H9 (cell line): ENCODE measurements around the gene ISCU. TPM values are rescaled to one million over a fixed set of nuclear protein-coding genes. Genes with fewer than 3 reads are reported as not detected.

Experiments used
- DNase-seq: peaks from one replicate; pipeline ENCODE4 v3.0.0-alpha.2; 2017
- H2AFZ ChIP-seq: one replicate; pipeline ENCODE4 v1.6.1; 2013; ENCODE audit warnings: mild to moderate bottlenecking, low read length, control low read depth, moderate library complexity
- H2AK5ac ChIP-seq: 2 replicates; pipeline ENCODE4 v1.6.1; 2013; ENCODE audit warnings: low read length, control low read depth, mixed read lengths; ENCODE audit not compliant: insufficient read length
- H2BK120ac ChIP-seq: one replicate; pipeline ENCODE4 v1.6.1; 2013; ENCODE audit warnings: low read depth, mild to moderate bottlenecking, low read length, control low read depth, inconsistent platforms; ENCODE audit not compliant: poor library complexity, severe bottlenecking
- H2BK12ac ChIP-seq: 2 replicates; pipeline ENCODE4 v1.6.1; 2013; ENCODE audit warnings: low read length, control low read depth, mixed read lengths, low read depth; ENCODE audit not compliant: insufficient read length
- H2BK15ac ChIP-seq: 2 replicates; pipeline ENCODE4 v1.6.1; 2013; ENCODE audit warnings: low read depth, low read length, control low read depth
- H2BK20ac ChIP-seq: one replicate; pipeline ENCODE4 v1.6.1; 2013; ENCODE audit warnings: low read depth, mild to moderate bottlenecking, low read length, control low read depth, inconsistent platforms; ENCODE audit not compliant: poor library complexity, severe bottlenecking
- H2BK5ac ChIP-seq: 2 replicates; pipeline ENCODE4 v1.6.1; 2013; ENCODE audit warnings: low read length, control low read depth, mixed read lengths; ENCODE audit not compliant: insufficient read length
- H3K14ac ChIP-seq: 2 replicates; pipeline ENCODE4 v1.6.1; 2013; ENCODE audit warnings: low read length, control low read depth; ENCODE audit not compliant: insufficient read depth
- H3K18ac ChIP-seq: 2 replicates; pipeline ENCODE4 v1.6.1; 2013; ENCODE audit warnings: low read depth, mild to moderate bottlenecking, mixed read lengths, low read length, control low read depth; ENCODE audit not compliant: insufficient read length
- H3K23ac ChIP-seq: 2 replicates; pipeline ENCODE4 v1.6.1; 2013; ENCODE audit warnings: low read length, control low read depth, mixed read lengths, low read depth; ENCODE audit not compliant: insufficient read length
- H3K23me2 ChIP-seq: 2 replicates; pipeline ENCODE4 v1.6.1; 2013; ENCODE audit warnings: low read depth, mild to moderate bottlenecking, mixed read lengths, low read length, control low read depth; ENCODE audit not compliant: insufficient read length, poor library complexity, severe bottlenecking
- H3K27ac ChIP-seq: 2 replicates; pipeline ENCODE4 v1.5.1; 2013; ENCODE audit warnings: low read length, control low read depth, mixed read lengths, low read depth; ENCODE audit not compliant: insufficient read length
- H3K27me3 ChIP-seq: 2 replicates; pipeline ENCODE4 v1.6.1; 2013; ENCODE audit warnings: low read length, control low read depth, inconsistent platforms; ENCODE audit not compliant: insufficient read depth
- H3K4ac ChIP-seq: 2 replicates; pipeline ENCODE4 v1.6.1; 2013; ENCODE audit warnings: low read depth, mild to moderate bottlenecking, control low read depth, inconsistent platforms, low read length, moderate library complexity
- H3K4me1 ChIP-seq: 2 replicates; pipeline ENCODE4 v1.6.1; 2013; ENCODE audit warnings: low read length, control low read depth, inconsistent platforms; ENCODE audit not compliant: insufficient read depth
- H3K4me2 ChIP-seq: 2 replicates; pipeline ENCODE4 v1.6.1; 2013; ENCODE audit warnings: low read length, control low read depth, mixed read lengths; ENCODE audit not compliant: insufficient read length, insufficient read depth
- H3K56ac ChIP-seq: 2 replicates; pipeline ENCODE4 v1.6.1; 2013; ENCODE audit warnings: low read depth, mild to moderate bottlenecking, mixed read lengths, low read length, control low read depth; ENCODE audit not compliant: insufficient read length
- H3K79me1 ChIP-seq: 2 replicates; pipeline ENCODE4 v1.6.1; 2013; ENCODE audit warnings: low read depth, mild to moderate bottlenecking, moderate library complexity, low read length, control low read depth, inconsistent platforms; ENCODE audit not compliant: insufficient read depth, poor library complexity, severe bottlenecking
- H3K79me2 ChIP-seq: 2 replicates; pipeline ENCODE4 v1.6.1; 2013; ENCODE audit warnings: low read length, control low read depth, inconsistent platforms; ENCODE audit not compliant: insufficient read depth
- H3K9ac ChIP-seq: 2 replicates; pipeline ENCODE4 v1.6.1; 2013; ENCODE audit warnings: low read length, control low read depth, mixed read lengths; ENCODE audit not compliant: insufficient read length; ENCODE audit errors: extremely low read depth
- H3K9me3 ChIP-seq: one replicate; pipeline ENCODE4 v1.6.1; 2013; ENCODE audit warnings: low read depth, low read length, inconsistent platforms; ENCODE audit not compliant: control insufficient read depth
- H3T11ph ChIP-seq: one replicate; pipeline ENCODE4 v1.6.1; 2013; ENCODE audit warnings: mild to moderate bottlenecking, low read length, control low read depth, inconsistent platforms
- H4K20me1 ChIP-seq: one replicate; pipeline ENCODE4 v1.6.1; 2013; ENCODE audit not compliant: control insufficient read depth, insufficient read length, insufficient read depth
- H4K5ac ChIP-seq: 2 replicates; pipeline ENCODE4 v1.6.1; 2013; ENCODE audit warnings: low read depth, mild to moderate bottlenecking, mixed read lengths, low read length, control low read depth; ENCODE audit not compliant: insufficient read length
- H4K8ac ChIP-seq: replicated peaks from 2 replicates; pipeline ENCODE4 v1.6.1; 2013; ENCODE audit warnings: low read length, control low read depth, mixed read lengths, low read depth; ENCODE audit not compliant: insufficient read length
- H4K91ac ChIP-seq: 2 replicates; pipeline ENCODE4 v1.6.1; 2013; ENCODE audit warnings: low read depth, mild to moderate bottlenecking, moderate library complexity, mixed read lengths, low read length, control low read depth; ENCODE audit not compliant: insufficient read length
- H3K27ac Mint-ChIP-seq, 3 experiments: 2 replicates in 2 of 3; 3 replicates in 1 of 3; pipeline ENCODE4 v1.8.0; 2020 to 2021; ENCODE audit warnings: mixed read lengths in 3 of 3, mild to moderate bottlenecking in 1 of 3, moderate library complexity in 1 of 3
- H3K27me3 Mint-ChIP-seq: 2 replicates; pipeline ENCODE4 v1.8.0; 2021; ENCODE audit warnings: low read depth, mild to moderate bottlenecking, moderate library complexity, mixed read lengths
- H3K36me3 Mint-ChIP-seq, 3 experiments: 2 replicates in 2 of 3; 3 replicates in 1 of 3; pipeline ENCODE4 v1.8.0; 2020 to 2021; ENCODE audit warnings: low read depth in 3 of 3, mixed read lengths in 3 of 3; ENCODE audit not compliant: insufficient read depth in 1 of 3
- H3K4me1 Mint-ChIP-seq, 2 experiments: 2 replicates each; pipeline ENCODE4 v1.8.0; 2020; ENCODE audit warnings: mixed read lengths in 2 of 2
- H3K4me3 Mint-ChIP-seq, 2 experiments: 2 replicates in 1 of 2; 3 replicates in 1 of 2; pipeline ENCODE4 v1.8.0; 2020 to 2021; ENCODE audit warnings: mild to moderate bottlenecking in 2 of 2, mixed read lengths in 2 of 2, moderate library complexity in 1 of 2
- H3K9me3 Mint-ChIP-seq, 2 experiments: 2 replicates in 1 of 2; 3 replicates in 1 of 2; pipeline ENCODE4 v1.8.0; 2020; ENCODE audit warnings: mild to moderate bottlenecking in 2 of 2, mixed read lengths in 2 of 2, moderate library complexity in 1 of 2
- WGBS: extraction: QIAGEN DNeasy Blood & Tissue Kit; methylation state at CpG from one replicate; pipeline ENCODE4 v1.1.7; 2013; ENCODE audit warnings: missing lambda C conversion rate, low lambda C conversion rate, mixed read lengths; ENCODE audit not compliant: insufficient read length; ENCODE audit errors: extremely low coverage; 5-methylcytosine and 5-hydroxymethylcytosine counted together
- total RNA-seq: library from RNA; stranded (reverse); gene quantifications from 2 replicates; pipeline ENCODE4 v1.2.1, GENCODE V29; 2021
- TF ChIP-seq, protein P1 (sequence below): fragments of 200-600 bp; sonication (generic); conservative IDR thresholded peaks from 3 replicates; pipeline ENCODE4 v1.8.0; 2021; ENCODE audit warnings: antibody characterized with exemption, mild to moderate bottlenecking

ISCU gene
- total RNA-seq, 1 experiment from 2014 or later, result 64.9 TPM

DNA sequence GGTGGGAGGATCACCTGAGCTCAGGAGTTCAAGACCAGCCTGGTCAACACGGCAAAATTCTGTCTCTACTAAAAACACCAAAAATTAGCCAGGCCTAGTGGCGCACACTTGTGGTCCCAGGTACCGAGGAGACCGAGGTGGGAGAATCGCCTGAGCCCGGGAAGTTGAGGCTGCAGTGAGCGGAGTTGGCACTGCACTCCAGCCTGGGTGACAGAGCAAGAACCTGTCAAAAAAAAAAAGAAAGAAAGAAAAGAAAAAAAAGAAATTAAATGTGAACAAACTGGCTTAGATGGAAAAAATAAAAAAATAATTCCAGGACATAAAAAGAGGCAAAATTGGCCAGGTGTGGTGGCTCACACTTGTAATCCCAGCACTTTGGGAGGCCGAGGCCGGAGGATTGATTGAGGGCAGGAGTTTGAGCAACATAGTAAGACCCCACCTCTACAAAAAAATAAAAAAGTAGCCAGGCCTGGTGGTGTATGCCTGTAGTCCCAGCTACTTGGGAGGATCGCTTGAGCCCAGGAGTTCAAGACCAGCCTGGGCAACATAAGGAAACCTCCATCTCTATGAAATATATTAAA lies 32.0 kb downstream of the ISCU start:
- Histone ChIP-seq H4K91ac (no peak overlapping the region), H3K27me3 (no peaks in the 10 kb centered on the region), H3K4me1 (no peaks in the 10 kb centered on the region), H3K9ac (no peak overlapping the region), H3K4me2 (no peak overlapping the region), H3K14ac (no peak overlapping the region), H2BK20ac (no peak overlapping the region), H3K18ac (no peak overlapping the region), H3T11ph (no peak overlapping the region), H3K4ac (no peak overlapping the region), H4K8ac (no peak overlapping the region), H2AFZ (no peak overlapping the region), H3K27ac (no peak overlapping the region), H2BK120ac (no peak overlapping the region), H3K56ac (no peak overlapping the region), H4K20me1 (no peaks in the 10 kb centered on the region), H2BK12ac (no peak overlapping the region), H3K79me1 (no peaks in the 10 kb centered on the region), H3K23me2 (no peaks in the 10 kb centered on the region), H2AK5ac (no peak overlapping the region), H4K5ac (no peak overlapping the region), H3K9me3 (no peaks in the 10 kb centered on the region), H2BK15ac (no peak overlapping the region), H2BK5ac (no peak overlapping the region), H3K23ac (no peak overlapping the region), H3K79me2 (no peaks in the 10 kb centered on the region)
- Mint-ChIP-seq H3K9me3 (no peaks in the 10 kb centered on the region), H3K27ac (no peak overlapping the region), H3K36me3 (no peaks in the 10 kb centered on the region), H3K4me1 (peaks cover 8 to 20% of the 10 kb centered on the region in 2 experiments; a peak in 3 of 4 replicates), H3K4me3 (no peak overlapping the region), H3K27me3 (peaks cover 2% of the 10 kb centered on the region; the same call in 1 of the 2 replicates)
- no CpG with 5 or more reads among the region's 10 CpGs for WGBS
- no peak for DNase-seq
- TF ChIP-seq, protein P1, sequence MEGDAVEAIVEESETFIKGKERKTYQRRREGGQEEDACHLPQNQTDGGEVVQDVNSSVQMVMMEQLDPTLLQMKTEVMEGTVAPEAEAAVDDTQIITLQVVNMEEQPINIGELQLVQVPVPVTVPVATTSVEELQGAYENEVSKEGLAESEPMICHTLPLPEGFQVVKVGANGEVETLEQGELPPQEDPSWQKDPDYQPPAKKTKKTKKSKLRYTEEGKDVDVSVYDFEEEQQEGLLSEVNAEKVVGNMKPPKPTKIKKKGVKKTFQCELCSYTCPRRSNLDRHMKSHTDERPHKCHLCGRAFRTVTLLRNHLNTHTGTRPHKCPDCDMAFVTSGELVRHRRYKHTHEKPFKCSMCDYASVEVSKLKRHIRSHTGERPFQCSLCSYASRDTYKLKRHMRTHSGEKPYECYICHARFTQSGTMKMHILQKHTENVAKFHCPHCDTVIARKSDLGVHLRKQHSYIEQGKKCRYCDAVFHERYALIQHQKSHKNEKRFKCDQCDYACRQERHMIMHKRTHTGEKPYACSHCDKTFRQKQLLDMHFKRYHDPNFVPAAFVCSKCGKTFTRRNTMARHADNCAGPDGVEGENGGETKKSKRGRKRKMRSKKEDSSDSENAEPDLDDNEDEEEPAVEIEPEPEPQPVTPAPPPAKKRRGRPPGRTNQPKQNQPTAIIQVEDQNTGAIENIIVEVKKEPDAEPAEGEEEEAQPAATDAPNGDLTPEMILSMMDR, result no peak
